Measurements from ENCODE around the gene PCDHAC2. TPM values are rescaled to one million over a fixed set of nuclear protein-coding genes. Genes with fewer than 3 reads are reported as not detected.

Gene PCDHAC2
- total and polyA plus RNA-seq, 2 of the 4 experiments (the other 2 are of a cell fraction): not detected

- no peak overlapping the region for H4K8ac ChIP-seq (ENCODE audit: low read depth in 2 of 2, low read length in 2 of 2)
- H3K4ac ChIP-seq (ENCODE audit: low read depth, low read length): no peak overlapping the region
- H3K14ac ChIP-seq (replicated peaks; ENCODE audit: low read depth, low read length): no peak overlapping the region
- no peak overlapping the region for H2BK20ac ChIP-seq (ENCODE audit: low read depth, low read length)
- in situ Hi-C loops (cut with MboI; ENCODE audit: low sequenced_read_pairs): no loop called here
- no peaks in the 10 kb centered on the region for H3K9me1 ChIP-seq (ENCODE audit: insufficient read depth, low read length)
- no peak overlapping the region for H4K91ac ChIP-seq (ENCODE audit: insufficient read depth, low read depth, low read length)
- no peaks in the 10 kb centered on the region for H3K36me3 ChIP-seq (ENCODE audit: control insufficient read depth, insufficient read depth, low read length)
- no peak overlapping the region for H3K4me3 ChIP-seq (ENCODE audit: insufficient read depth, low read depth, low read length)
- DNase-seq: no peak
- no peaks in the 10 kb centered on the region for H3K79me1 ChIP-seq (ENCODE audit: low read depth in 1 of 2, low read length in 2 of 2)
- no TSS peak for BruUV-seq (replicated peaks)
- POLR2A ChIA-PET (ENCODE audit: unreplicated experiment): no interaction called here
- no peak overlapping the region for H2BK15ac ChIP-seq (ENCODE audit: low read depth, low read length)
- H3K4me2 ChIP-seq (ENCODE audit: low read depth, low read length): no peak overlapping the region
- peaks cover 5% of the 10 kb centered on the region; the same call in 1 of the 2 replicates for H3K9me3 ChIP-seq (ENCODE audit: control insufficient read depth, insufficient read depth, low read length)
- no peaks in the 10 kb centered on the region for H3K27me3 ChIP-seq (ENCODE audit: control insufficient read depth, insufficient read depth, low read length)
- no peak overlapping the region for H4K5ac ChIP-seq (ENCODE audit: low read depth, low read length)
- CTCF ChIA-PET: no interaction called here
- H3K9ac ChIP-seq (ENCODE audit: low read depth, low read length): no peak overlapping the region
- H2BK5ac ChIP-seq (ENCODE audit: low read depth, low read length, poor library complexity, severe bottlenecking): no peak overlapping the region
- no peak overlapping the region for H3K18ac ChIP-seq (ENCODE audit: low read depth, low read length)
- H2AK5ac ChIP-seq (ENCODE audit: low read depth, low read length): no peak overlapping the region
- no peaks in the 10 kb centered on the region for H4K20me1 ChIP-seq (ENCODE audit: insufficient read depth, low read length)
- no CpG with 5 or more reads among the region's 2 CpGs for WGBS, 2 experiments (ENCODE audit: extremely low coverage in 2 of 2, insufficient read length in 1 of 2)
- H2BK120ac ChIP-seq (ENCODE audit: low read depth, low read length): no peak overlapping the region
- no peak for ATAC-seq (ENCODE audit: low read depth)
- H2AK9ac ChIP-seq (replicated peaks; ENCODE audit: low read depth, low read length, poor library complexity): no peak overlapping the region
- dilution Hi-C loops (cut with HindIII; ENCODE audit: low sequenced_read_pairs, unreplicated experiment): no loop called here
- H2AFZ ChIP-seq (replicated peaks; ENCODE audit: low read length, poor library complexity): no peak overlapping the region
- H3K23ac ChIP-seq (ENCODE audit: low read depth, low read length): no peak overlapping the region
- intact Hi-C loops (cut with micrococcal nuclease): no loop called here
- TF ChIP-seq RCOR1 (IDR thresholded peaks at IDR 0.05; ENCODE audit: insufficient replicate concordance, low read length): no peak
- no peak for TF ChIP-seq FOS (IDR thresholded peaks at IDR 0.05; ENCODE audit: low read depth, low read length)
- no peak for TF ChIP-seq CHD1 (IDR thresholded peaks at IDR 0.05; ENCODE audit: low read depth, low read length)
- no peak for TF ChIP-seq SMC3 (IDR thresholded peaks at IDR 0.05; ENCODE audit: low read depth, low read length)
- TF ChIP-seq ELK1 (IDR thresholded peaks at IDR 0.05; ENCODE audit: borderline replicate concordance, low read depth, low read length): no peak
- no peak for TF ChIP-seq NFE2L2 (IDR thresholded peaks at IDR 0.05; ENCODE audit: low read depth, low read length)
- TF ChIP-seq MAZ (IDR thresholded peaks at IDR 0.05; ENCODE audit: borderline replicate concordance, low read depth, low read length): no peak
- TF ChIP-seq POLR2A (IDR thresholded peaks at IDR 0.05; ENCODE audit: low read depth, low read length): no peak
- TF ChIP-seq RAD21 (IDR thresholded peaks at IDR 0.05; ENCODE audit: low read length): no peak
- no peak for TF ChIP-seq RFX5 (IDR thresholded peaks at IDR 0.05; ENCODE audit: low read depth, low read length)
- TF ChIP-seq MXI1 (IDR thresholded peaks at IDR 0.05; ENCODE audit: borderline replicate concordance, low read depth, low read length): no peak
- TF ChIP-seq MAFK (IDR thresholded peaks at IDR 0.05; ENCODE audit: low read depth, low read length): no peak
- TF ChIP-seq, protein P1, sequence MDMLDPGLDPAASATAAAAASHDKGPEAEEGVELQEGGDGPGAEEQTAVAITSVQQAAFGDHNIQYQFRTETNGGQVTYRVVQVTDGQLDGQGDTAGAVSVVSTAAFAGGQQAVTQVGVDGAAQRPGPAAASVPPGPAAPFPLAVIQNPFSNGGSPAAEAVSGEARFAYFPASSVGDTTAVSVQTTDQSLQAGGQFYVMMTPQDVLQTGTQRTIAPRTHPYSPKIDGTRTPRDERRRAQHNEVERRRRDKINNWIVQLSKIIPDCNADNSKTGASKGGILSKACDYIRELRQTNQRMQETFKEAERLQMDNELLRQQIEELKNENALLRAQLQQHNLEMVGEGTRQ (IDR thresholded peaks at IDR 0.05; ENCODE audit: low read depth, low read length): no peak
- TF ChIP-seq BHLHE40 (IDR thresholded peaks at IDR 0.05; ENCODE audit: low read depth, low read length): no peak
- TF ChIP-seq, protein P2, sequence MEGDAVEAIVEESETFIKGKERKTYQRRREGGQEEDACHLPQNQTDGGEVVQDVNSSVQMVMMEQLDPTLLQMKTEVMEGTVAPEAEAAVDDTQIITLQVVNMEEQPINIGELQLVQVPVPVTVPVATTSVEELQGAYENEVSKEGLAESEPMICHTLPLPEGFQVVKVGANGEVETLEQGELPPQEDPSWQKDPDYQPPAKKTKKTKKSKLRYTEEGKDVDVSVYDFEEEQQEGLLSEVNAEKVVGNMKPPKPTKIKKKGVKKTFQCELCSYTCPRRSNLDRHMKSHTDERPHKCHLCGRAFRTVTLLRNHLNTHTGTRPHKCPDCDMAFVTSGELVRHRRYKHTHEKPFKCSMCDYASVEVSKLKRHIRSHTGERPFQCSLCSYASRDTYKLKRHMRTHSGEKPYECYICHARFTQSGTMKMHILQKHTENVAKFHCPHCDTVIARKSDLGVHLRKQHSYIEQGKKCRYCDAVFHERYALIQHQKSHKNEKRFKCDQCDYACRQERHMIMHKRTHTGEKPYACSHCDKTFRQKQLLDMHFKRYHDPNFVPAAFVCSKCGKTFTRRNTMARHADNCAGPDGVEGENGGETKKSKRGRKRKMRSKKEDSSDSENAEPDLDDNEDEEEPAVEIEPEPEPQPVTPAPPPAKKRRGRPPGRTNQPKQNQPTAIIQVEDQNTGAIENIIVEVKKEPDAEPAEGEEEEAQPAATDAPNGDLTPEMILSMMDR (conservative IDR thresholded peaks at IDR 0.05; ENCODE audit: low read depth, low read length): no peak
- TF ChIP-seq CEBPB (IDR thresholded peaks at IDR 0.05; ENCODE audit: low read depth, low read length): no peak
- H3K56ac ChIP-seq (ENCODE audit: extremely low read depth, insufficient read depth, low read length): no peak overlapping the region
- no peak overlapping the region for H3K27ac ChIP-seq (ENCODE audit: insufficient read depth, low read length)
- H3K4me1 ChIP-seq (ENCODE audit: control insufficient read depth, insufficient read depth, low read length): no peaks in the 10 kb centered on the region
These were observed 12.0 kb downstream of the PCDHAC2 start for GRCh38 chr5:140978260-140978659.

All from IMR-90 (cell line).